SHP77 (cell line): ENCODE measurements around the gene TUT4.

Experiments used
- DNase-seq, 2 experiments: peaks; one replicate each; lab custom pipeline; 2025; lab: John Stamatoyannopoulos, UW

The TUT4 gene

DNA sequence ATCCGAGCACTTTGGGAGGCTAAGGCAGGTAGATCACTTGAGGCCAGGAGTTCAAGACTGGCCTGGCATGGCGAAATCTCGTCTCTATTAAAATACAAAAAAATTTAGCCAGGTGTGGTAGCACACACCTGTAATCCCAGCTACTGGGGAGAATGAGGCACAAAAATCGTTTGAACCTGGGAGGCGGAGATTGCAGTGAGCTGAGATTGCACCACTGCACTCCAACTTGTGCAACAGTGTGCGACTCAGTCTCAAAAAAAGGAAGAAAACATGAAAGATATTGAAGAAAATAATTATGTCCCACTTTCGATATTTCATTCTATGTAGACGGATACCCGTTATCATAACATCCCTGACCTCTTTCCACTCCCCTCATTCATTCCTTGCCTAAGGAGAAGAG lies 19.2 kb downstream of the TUT4 start:
- DNase-seq = no peak

DNA sequence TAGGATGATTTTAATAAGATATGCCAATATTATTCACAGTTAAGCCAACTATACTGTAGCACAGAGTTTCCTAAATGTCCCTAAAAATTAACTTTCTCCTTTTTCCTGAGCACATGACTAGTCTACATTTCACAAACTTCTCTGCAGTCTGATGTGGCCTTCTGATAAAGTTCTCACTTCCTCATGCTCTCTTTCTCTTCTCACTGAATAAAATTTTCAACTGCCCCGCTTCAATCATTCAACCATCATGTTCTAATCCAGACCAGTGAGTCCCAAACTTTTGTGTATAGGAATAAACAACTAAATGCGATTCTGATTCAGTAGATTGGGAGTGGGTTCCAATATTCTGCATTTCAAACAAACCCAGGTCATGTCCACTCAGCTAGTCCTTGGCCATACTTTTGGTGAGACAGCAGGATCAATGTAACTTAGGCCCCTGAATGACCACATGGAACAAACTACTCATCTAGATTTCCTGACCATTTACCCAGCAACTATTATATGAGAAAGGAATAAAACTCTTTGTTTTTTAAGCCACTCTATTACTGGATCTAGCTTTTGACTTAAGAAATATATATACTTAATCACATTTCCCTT lies 20.1 kb downstream of the TUT4 start:
- no peak for DNase-seq

DNA sequence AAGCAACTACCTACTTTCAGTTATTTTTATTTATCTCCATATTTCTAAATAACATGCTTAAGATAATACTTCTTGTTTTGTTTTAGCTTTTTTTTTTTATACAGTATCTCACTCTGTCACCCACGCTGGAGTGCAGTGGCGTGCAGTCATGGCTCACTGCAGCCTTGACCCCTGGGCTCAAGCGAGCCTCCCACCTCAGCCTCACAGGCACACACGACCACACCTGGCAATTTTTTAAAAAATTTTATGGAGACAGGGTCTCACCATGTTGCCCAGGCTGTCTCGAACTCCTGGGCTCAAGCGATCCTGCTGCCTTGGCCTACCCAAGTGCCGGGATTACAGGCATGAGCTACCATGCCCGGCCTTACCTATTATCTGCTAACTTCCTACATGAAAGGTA lies 20.6 kb downstream of the TUT4 start:
- no peak for DNase-seq

DNA sequence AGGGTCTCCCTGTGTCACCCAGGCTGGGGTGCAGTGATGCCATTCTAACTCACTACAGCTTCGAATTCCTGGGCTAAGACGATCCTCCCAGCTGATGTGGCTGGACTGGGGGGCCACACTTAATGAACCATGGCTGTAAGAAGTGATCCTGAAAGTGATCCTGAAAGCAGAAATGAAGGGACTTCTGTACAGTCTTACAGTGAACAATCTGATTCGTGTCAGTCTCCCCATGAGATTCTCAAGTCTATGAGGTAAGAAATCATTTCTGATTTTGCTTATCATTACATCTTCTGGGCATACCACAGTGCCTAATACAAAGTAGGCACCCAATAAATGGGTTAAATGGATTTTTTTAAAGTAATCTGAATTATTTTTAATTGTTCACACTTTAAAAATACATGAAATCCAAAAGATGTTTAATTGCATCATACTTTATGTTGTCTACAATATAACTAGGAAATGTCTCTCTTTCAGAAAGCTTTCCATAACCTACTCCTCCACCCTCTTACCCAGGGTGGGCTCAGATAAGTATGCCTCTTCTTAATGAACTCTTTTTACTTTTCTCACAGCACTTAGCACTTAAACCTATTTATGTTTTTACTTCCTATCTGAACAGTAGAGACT lies 21.5 kb downstream of the TUT4 start:
- no peak for DNase-seq

- no peak for DNase-seq
Measured at GRCh38 chr1:52530563-52531144, 22.2 kb downstream of the TUT4 start.

DNA sequence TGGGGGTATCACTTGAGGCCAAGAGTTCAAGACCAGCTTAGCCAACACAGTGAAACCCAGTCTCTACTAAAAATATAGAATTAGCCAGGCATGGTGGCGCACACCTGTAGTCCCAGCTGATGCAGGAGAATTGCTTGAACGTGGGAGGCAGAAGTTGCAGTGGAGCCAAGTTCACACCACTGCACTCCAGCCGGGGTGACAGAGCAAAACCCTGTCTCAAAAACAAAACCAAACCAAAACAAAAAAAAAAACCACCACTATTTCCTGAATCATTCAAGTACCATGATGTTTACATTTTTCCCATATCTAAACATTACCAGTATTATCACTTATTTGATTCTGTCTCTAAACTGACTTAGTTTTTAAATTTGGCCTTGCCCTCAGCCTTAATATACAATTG lies 29.5 kb downstream of the TUT4 start:
- DNase-seq = no peak

- no peak for DNase-seq
Measured at GRCh38 chr1:52520148-52520547, 32.7 kb downstream of the TUT4 start.

DNA sequence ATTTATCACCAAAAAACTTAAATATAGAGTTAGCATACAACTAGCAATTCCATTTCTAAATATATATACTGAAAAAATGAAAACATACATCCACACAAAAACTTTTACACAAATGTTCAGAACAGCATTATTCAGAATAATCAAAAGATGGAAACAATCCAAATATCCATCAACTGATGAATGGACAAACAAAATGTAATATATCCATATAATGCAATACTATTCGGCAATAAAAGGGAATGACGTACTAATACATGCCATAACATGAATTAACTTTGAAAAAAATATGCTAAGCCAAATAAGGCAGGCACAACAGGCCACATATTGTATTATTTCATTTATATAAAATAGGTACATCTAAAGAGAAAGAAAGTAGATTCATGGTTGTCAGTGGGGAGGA lies 33.9 kb downstream of the TUT4 start:
- no peak for DNase-seq

DNA sequence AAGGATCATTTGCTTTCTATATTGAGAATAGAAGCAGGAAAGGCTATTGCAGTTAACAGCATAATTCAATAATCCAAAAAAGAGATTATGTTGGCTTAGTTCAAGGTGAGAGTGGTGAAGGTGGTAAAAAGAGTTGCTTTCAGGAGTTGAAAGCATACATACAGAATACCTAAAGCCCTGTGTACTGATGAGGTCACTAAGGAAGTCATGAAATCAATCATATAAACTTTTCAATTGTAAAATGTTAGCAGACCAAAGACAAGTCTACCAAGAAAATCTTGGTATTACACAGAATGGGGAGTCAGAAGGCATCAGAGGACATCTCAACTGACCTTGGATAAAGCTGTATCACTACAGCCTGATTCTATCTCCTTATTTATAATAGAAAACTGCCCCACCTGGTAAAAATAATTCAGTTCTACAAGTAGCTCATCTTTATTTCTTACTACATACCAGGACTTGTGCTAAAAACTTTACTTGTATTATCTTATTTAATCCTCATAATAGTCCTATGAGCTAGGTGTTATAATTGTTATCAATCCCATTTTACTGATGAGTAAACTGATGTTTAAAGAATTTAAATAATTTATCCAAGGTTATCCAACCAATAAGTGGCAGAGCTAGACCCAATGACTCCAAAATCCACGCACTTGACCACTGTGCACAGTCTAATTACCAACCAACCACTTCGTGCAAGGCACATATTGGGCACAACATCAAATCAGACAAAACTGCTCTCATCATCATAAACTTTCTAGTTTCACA lies 40.9 kb downstream of the TUT4 start:
- DNase-seq = no peak

DNA sequence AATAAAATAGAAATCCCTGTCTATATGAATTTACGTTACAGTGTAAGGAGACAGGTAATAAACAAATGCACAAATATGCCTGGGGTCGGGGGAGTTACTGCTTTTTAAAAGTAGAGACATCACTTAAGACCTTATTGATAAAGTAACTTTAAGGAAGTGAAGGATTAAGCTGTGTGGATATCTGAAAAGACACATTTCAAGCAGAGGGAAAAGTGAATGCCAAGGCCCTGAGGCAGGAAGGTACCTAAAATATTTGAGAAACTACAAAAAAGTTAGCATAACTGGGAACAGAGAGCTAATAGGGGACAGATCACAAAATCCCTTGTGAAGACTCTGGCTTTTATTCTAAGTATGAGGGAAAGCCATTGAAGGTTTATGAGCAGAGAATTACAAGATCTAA lies 41.5 kb downstream of the TUT4 start:
- no peak for DNase-seq

DNA sequence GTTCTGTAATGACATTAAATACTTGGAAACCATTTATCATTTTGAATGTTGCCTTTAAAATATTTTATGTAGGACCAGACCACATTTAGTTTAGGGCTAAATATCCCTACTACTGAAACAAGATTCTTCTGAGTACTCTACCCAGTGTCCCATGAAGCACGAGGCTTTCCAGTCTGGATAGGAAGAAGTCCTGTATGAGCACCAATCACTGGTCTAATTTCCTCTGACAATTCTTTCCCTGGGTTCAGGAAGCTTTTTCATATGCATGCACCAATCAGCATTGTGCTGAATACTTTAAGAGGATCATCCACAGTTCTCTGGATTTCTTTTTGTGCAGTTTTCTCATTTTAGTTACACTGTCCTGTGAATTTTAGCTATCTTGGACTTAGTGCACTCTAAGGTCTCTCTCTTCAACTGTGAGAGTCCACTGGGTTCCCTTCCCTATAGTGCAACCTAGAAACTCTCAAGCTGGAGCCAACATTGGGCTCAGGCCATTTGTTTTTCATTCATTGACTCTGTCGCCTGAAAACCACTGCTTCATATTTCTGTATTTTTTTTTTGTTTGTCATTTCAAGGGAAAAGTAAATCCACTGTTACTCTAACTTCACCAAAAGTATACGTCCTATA lies 45.9 kb downstream of the TUT4 start:
- DNase-seq = no peak

DNA sequence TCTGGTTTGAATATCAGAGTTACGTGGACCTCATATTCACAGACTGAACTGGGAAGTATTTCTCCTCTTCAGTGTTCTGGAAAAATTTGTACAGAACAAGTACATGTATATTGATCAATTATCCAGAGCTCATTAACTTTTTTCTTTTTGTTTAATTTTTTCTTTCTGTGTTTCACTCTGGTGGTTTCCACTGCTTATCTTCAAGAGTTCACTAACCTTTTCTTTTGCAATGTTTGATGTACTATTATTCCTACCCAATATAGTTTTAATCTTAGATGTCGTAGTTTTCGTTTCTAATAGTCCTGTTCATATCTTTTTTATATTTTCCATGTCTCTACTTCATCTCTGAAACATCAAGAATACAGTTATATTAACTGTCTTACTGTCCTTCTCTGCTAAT lies 46.5 kb downstream of the TUT4 start:
- no peak for DNase-seq

DNA sequence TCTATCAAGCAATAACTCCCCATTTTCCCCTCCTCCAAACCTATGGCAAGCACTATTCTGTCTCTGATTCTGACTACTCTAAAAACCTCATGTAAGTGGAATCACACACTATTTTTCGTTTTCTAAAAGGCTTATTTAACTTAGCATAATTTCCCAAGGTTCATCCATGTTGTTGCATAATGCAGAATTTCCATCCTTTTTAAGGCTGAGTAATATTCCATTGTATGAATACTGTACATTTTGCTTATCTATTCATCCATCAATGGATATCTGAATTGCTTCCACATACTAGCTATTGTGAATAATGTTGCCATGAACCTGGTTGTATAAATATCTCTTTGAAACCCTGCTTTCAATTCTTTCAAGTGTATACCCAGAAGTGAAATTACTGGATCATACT lies 48.2 kb downstream of the TUT4 start:
- no peak for DNase-seq

DNA sequence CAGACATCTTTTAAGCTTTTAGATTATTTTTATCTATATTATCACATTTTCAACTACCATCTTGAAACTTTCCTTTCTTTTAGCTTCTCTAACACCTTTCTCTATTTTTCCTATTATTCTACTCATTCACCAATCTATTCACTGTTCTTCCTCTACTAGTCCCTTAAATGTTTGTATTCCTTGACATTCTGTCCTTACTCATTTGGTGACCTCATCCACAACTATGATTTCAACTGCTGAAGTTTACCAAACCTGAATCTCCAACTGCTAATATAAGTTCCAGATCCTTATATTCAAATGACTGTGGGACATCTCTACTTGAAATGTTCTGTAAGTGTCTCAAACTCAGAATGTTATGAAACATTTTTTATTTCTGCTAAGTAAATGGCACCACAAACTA lies 49.2 kb downstream of the TUT4 start:
- no peak for DNase-seq

GRCh38 chr1:52502789-52503188 lies 50.1 kb downstream of the TUT4 start:
- DNase-seq = no peak

DNA sequence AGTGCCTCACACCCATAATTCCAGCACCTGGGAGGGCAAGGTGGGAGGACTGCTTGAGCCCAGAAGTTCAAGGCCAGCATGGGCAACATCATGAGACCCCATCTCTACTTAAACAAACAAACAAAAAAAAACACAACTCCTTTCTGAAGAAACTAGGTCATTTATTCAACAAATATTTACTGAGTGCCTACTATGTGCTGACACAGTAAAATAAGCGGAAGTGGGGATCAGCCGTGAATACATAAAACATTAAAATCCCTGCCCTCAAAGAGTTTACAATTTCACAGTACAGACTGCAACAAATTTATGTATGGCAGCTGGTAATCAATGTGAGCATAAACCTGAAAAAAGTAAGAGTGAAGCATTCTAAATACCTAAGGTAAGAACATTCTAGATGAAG lies 65.3 kb downstream of the TUT4 start:
- no peak for DNase-seq

- no peak for DNase-seq
Measured at GRCh38 chr1:52482326-52483004, 70.4 kb downstream of the TUT4 start.

- no peak for DNase-seq
Measured at GRCh38 chr1:52479076-52479475, 73.8 kb downstream of the TUT4 start.

GRCh38 chr1:52477876-52478275 lies 75.0 kb downstream of the TUT4 start:
- DNase-seq = no peak

- DNase-seq = no peak
Measured at GRCh38 chr1:52476943-52477342, 75.9 kb downstream of the TUT4 start.

DNA sequence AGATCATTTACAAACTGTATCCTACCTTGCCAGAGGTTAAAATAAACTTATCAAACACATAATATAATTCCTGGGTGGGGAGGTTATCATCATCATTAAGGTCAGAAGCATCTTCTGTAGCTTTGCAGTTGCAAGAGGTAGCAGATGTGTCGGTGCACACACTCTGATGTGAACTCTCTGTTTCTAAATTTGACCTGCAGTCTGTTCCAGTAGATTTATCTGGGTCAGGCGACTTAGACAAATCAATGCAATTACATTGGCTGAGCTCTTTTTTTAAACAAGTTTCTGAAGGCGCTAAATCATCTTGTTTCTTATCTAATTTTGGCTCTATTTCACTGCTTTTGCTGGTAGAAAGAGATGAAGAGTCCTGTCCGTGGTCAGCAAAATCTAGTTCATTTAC lies 78.1 kb downstream of the TUT4 start:
- DNase-seq = no peak

GRCh38 chr1:52473039-52473438 lies 79.9 kb downstream of the TUT4 start:
- no peak for DNase-seq
